Ecto neural progenitor cell (in vitro differentiated cells): ENCODE results near the gene RUNX2.

Experiments used
- DNase-seq: peaks from one replicate; pipeline ENCODE4 v3.0.0-alpha.2; 2018; ENCODE audit warnings: low spot score

The RUNX2 gene

GRCh38 chr6:45433533-45434380 is 105.6 kb downstream of the RUNX2 start:
- no peak for DNase-seq

GRCh38 chr6:45434381-45434700 is 106.2 kb downstream of the RUNX2 start:
- DNase-seq: no peak

DNA sequence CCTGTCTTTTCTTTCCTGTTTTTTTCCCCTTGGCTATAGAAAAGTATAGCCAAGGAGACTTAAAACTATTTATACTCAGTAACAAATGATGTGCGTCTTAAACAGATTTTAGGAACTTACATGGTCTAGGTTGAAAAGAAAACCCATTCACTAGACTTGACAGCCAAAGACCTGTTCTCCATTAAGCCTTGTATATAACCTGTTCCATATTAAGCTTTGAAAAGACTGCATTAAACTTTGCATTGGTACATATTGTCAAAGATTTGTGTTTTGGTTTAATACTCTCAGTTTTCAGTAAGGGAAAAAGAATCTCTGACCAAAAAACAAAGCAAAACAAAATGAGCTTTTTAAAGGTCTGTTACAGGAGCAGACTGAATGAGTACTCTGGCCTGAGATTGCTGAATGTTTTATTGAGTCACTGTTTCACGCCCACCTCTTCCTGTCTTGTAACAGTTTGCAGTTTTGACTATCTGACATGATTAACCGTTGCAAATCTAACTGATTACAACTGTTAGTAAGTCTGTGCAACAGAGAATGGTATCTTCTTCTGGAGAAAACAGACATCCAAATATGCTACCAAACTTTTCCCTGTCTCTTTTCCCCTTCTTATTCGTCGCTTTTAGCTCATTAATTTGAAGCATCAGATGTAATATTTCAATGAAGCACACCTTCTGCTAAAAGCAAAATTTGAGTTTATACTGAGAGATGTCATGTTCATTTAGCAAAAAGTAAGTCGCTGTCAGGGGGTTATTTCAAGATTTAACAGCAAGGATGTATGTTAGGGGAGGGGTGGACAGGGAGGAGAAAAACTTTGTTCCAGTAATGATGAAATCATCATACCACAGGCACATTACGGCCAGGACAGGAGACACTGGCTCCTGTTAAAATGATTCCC is 108.7 kb downstream of the RUNX2 start:
- no peak for DNase-seq

DNA sequence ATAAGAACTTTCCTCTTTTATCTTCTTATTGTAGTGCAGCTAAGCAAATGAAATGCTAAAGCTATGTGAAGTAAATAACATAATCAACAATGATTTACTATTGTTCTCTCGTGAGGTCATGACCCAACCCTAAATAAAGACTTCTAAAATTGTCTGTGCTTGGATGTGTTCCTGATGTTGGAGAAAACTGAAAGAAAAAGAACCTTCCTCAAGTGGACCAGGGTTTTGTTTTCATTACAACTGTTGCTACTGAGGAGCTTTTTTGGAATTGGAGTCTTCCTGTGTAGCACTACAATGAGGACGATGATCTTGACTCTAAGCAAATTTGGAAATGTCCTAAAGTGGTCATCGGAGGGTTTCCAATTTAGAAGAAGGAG is 109.3 kb downstream of the RUNX2 start:
- no peak for DNase-seq

DNA sequence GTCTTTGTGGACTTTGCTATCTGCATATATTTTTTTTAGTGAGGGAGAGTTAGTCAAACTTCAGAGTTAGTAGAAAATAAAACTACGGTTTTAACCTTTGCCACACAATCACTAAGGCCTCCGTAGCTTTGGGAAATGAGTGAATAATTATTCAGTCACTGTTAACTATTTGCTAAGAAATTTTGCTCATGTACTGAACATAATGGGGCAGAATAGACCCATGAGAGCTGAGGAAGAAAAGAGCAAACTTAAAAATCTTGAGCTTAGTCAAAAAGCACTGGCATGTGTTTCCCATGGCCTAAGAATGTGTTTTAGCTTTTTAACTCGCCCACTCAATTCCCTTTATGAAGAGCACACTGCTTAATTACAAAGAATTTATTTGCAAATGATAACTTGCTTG is 110.0 kb downstream of the RUNX2 start:
- no peak for DNase-seq

DNA sequence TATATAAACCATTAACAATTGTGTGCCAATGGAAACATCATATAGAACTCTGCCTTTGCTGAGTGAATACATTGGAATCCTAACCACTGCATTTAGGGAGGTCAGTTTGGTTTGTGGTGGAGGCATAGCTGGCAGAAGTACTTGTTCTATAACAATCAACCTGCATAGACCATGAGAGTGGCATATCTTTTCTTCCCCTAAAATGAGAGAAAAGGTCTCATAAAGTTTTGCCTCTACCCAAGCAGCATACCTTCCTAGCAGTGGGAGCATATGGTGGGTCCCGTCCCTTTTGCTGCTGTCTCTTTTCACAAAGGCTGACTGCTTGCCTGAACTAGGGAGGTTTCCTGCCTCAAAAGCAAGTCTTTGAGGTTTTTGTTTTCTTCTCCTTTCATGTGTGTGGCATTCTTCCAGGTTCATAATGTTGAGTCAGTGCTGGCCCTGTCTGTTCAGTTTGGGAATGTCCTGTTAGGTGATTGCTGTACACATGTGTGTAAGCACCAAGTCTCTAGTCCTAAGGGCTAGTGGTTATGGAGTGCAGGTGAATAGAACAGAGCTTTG is 110.8 kb downstream of the RUNX2 start:
- DNase-seq: no peak

DNA sequence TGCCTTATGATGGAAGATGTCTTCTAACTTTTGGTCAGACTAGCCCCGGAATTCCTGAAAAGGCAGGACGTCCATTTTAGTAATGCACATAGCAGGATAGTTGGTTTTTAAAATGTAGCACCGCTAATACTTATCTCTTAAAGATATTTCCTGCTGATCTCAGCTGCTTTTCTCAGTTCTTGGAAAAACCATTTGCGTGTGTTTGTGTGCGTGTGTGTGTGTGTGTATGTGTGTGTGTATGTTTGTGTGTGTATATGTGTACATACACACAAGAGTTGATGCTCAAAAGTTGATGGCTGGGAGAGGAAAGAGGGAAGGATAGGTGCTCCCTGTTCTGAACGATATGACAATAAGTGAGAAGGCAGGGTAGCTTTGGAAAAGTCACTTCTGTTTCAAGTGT is 111.3 kb downstream of the RUNX2 start:
- DNase-seq: no peak

- DNase-seq: no peak
Measured at GRCh38 chr6:45439861-45440388, 111.8 kb downstream of the RUNX2 start.

- DNase-seq: no peak
Measured at GRCh38 chr6:45441851-45442453, 113.8 kb downstream of the RUNX2 start.

- DNase-seq: no peak
Measured at GRCh38 chr6:45442716-45443115, 114.6 kb downstream of the RUNX2 start.

- DNase-seq: no peak
Measured at GRCh38 chr6:45445364-45445748, 117.2 kb downstream of the RUNX2 start.

- no peak for DNase-seq
Measured at GRCh38 chr6:45445749-45446549, 117.8 kb downstream of the RUNX2 start.

- no peak for DNase-seq
Measured at GRCh38 chr6:45447005-45447404, 118.9 kb downstream of the RUNX2 start.

GRCh38 chr6:45447716-45448115 is 119.6 kb downstream of the RUNX2 start:
- DNase-seq: no peak

DNA sequence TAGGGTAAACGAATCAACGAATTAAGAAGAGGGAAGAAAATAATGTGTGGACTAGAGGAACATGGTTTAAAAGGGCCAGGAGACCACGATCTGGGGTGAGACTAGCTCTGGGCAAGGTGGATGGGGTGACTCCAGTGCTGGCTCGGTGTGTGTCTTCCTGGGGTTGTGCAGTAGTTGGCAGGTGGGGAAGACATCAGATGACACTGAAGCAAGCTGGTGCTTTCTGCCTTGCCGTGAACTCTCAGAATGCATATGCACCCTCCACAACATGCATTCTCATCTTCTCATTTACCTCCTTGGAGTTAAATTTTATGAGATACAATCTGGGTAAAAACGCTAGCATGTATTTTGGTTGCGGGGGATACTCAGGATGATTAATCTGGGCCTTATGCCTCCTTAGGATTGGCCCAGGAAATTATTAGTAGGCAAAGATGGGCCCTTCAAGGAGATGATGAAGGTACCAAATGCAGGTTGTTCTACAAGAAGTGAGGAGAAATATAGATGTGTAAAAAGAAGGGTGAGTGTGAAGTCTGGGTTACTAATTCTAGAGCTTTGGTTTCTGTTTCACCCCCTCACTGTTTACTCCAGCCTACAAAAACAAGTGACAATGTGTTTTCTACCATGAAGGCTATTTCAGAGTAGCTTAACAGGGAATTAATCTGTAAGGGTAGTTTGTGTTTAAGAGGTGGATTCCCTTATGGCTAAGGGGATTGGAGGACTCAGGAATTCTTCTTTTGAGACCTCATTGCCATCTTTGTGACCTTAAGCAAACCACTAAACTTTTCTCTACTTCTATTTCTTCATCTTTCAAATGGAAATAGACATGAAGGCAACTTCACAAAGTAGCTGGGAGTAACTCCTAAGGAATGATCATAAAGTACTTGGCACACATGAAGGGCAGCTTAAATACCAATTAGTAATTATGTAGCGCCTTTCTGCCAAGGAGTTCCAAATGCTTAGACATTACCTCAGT is 120.6 kb downstream of the RUNX2 start:
- DNase-seq: no peak

GRCh38 chr6:45450132-45450531 is 122.0 kb downstream of the RUNX2 start:
- DNase-seq: no peak

- no peak for DNase-seq
Measured at GRCh38 chr6:45450831-45451230, 122.7 kb downstream of the RUNX2 start.

GRCh38 chr6:45454008-45454911 is 126.1 kb downstream of the RUNX2 start:
- DNase-seq: no peak

- DNase-seq: no peak
Measured at GRCh38 chr6:45455408-45455807, 127.3 kb downstream of the RUNX2 start.
